K562 (cell line): Measurements from ENCODE around the gene PRXL2A. TPM values are rescaled to one million over a fixed set of nuclear protein-coding genes. Genes with fewer than 3 reads are reported as not detected.

ENCODE experiments used
- ATAC-seq: fragments of 200-7000 bp; cut with Tn5 transposase; 3 replicates; pipeline ENCODE4 v1.9.1; 2020; ENCODE audit warnings: moderate library complexity
- BruUV-seq: library from RNA; stranded (reverse); fragments of 400-500 nt; replicated peaks from 2 replicates; lab custom pipeline; 2021; lab: Mats Ljungman, UMichigan
- CTCF ChIA-PET: fragments of 300-600 bp; formaldehyde crosslinking; extraction: SDS; loops from one replicate; lab custom pipeline; 2021; ENCODE audit warnings: low intra/inter-chr PET ratio; lab: Yijun Ruan, JAX
- POLR2A ChIA-PET: fragments of 300-600, 350-650 bp; sonication (Branson Sonifier 250); formaldehyde crosslinking; extraction: SDS; loops from one replicate; lab custom pipeline; 2021; ENCODE audit warnings: antibody characterized with exemption, inconsistent platforms; lab: Yijun Ruan, JAX
- DNase-seq, 4 experiments: peaks; one replicate each; pipeline versions ENCODE4 v3.0.0 to v3.0.0-alpha.2; 2011 to 2018; ENCODE audit warnings: low spot score in 3 of 4, mixed read lengths in 3 of 4; ENCODE audit errors: extremely low read depth in 1 of 4
- FAIRE-seq: peaks from 2 replicates; lab custom pipeline; 2011; peaks lifted over from hg19 to GRCh38; lab: Jason Lieb, UNC
- H2AFZ ChIP-seq: 2 replicates; pipeline ENCODE4 v1.6.0; 2011; ENCODE audit warnings: low read depth, low read length, control low read depth, inconsistent platforms
- H3K27ac ChIP-seq: fragments of 200-600 bp; 3 replicates; pipeline ENCODE4 v1.8.0; 2011; ENCODE audit warnings: low read depth, mild to moderate bottlenecking, control low read depth, inconsistent platforms, low read length, moderate library complexity, mixed read lengths; ENCODE audit errors: extremely low read depth
- H3K27me3 ChIP-seq, 2 experiments: fragments of 300-600 bp in 1 of 2; 2 replicates in 1 of 2; 3 replicates in 1 of 2; pipeline versions ENCODE4 v1.6.0 to v1.8.0; 2011; ENCODE audit warnings: inconsistent platforms in 2 of 2, low read length in 2 of 2, mild to moderate bottlenecking in 1 of 2, mixed read lengths in 1 of 2, moderate library complexity in 1 of 2; ENCODE audit not compliant: control insufficient read depth in 2 of 2, insufficient read depth in 2 of 2
- H3K36me3 ChIP-seq: fragments of 300-600 bp; 3 replicates; pipeline ENCODE4 v1.8.0; 2011; ENCODE audit warnings: mild to moderate bottlenecking, low read length, inconsistent platforms; ENCODE audit not compliant: control insufficient read depth, insufficient read depth
- H3K4me1 ChIP-seq, 2 experiments: fragments of 200-600 bp in 1 of 2; replicated peaks in 1 of 2; 2 replicates in 1 of 2; 3 replicates in 1 of 2; pipeline versions ENCODE4 v1.5.1 to v1.8.0; 2011; ENCODE audit warnings: inconsistent platforms in 2 of 2, low read length in 2 of 2, mild to moderate bottlenecking in 1 of 2, mixed read lengths in 1 of 2, moderate library complexity in 1 of 2; ENCODE audit not compliant: control insufficient read depth in 2 of 2, insufficient read depth in 2 of 2
- H3K4me2 ChIP-seq: 2 replicates; pipeline ENCODE4 v1.6.1; 2011; ENCODE audit warnings: low read length, control low read depth, inconsistent platforms, mixed read lengths; ENCODE audit not compliant: insufficient read depth
- H3K4me3 ChIP-seq: fragments of 200-600 bp; sonication (generic), shearing (Covaris generic); 2 replicates; pipeline ENCODE4 v1.5.1; 2016; ENCODE audit warnings: control low read depth, inconsistent platforms
- H3K79me2 ChIP-seq: fragments of 200-600 bp; 3 replicates; pipeline ENCODE4 v1.8.0; 2011; ENCODE audit warnings: low read length, inconsistent platforms; ENCODE audit not compliant: control insufficient read depth, insufficient read depth
- H3K9ac ChIP-seq, 2 experiments: 2 replicates each; pipeline versions ENCODE4 v1.6.0 to v1.6.1; 2011; ENCODE audit warnings: low read depth in 2 of 2, low read length in 2 of 2, control low read depth in 1 of 2, inconsistent platforms in 1 of 2, mild to moderate bottlenecking in 1 of 2, mixed read lengths in 1 of 2; ENCODE audit not compliant: insufficient read depth in 1 of 2
- H3K9me1 ChIP-seq: one replicate; pipeline ENCODE4 v1.6.0; 2011; ENCODE audit warnings: inconsistent platforms, mild to moderate bottlenecking, low read length, moderate library complexity; ENCODE audit not compliant: control insufficient read depth, insufficient read depth
- H3K9me3 ChIP-seq: replicated peaks from 2 replicates; pipeline ENCODE4 v1.5.1; 2011; ENCODE audit warnings: low read depth, low read length, inconsistent platforms; ENCODE audit not compliant: control insufficient read depth, insufficient read depth
- H4K20me1 ChIP-seq: replicated peaks from 2 replicates; pipeline ENCODE4 v1.6.1; 2011; ENCODE audit warnings: low read length, inconsistent platforms, mixed read lengths; ENCODE audit not compliant: control insufficient read depth, insufficient read depth
- E2F1 ChIP-seq: sonication (generic); formaldehyde crosslinking; IDR thresholded peaks from 2 replicates; pipeline ENCODE4 v1.8.1; 2023; ENCODE audit warnings: mild to moderate bottlenecking, missing genetic modification reagents, moderate library complexity
- EZH2 ChIP-seq: IDR thresholded peaks from 2 replicates; pipeline ENCODE4 v1.6.1; 2012; ENCODE audit warnings: low read depth, mild to moderate bottlenecking, inconsistent platforms, low read length, borderline replicate concordance
- WGBS: fragments of 100-300 bp; shearing (Covaris generic); methylation state at CpG from one replicate; pipeline ENCODE4 v1.1.6; 2016; ENCODE audit warnings: low coverage, mixed read lengths; ENCODE audit not compliant: insufficient coverage; ENCODE audit errors: missing lambda C conversion rate; 5-methylcytosine and 5-hydroxymethylcytosine counted together
- in situ Hi-C: fragments of 300-500 bp; cut with MboI; formaldehyde crosslinking; loops from 4 replicates; pipeline ENCODE4 v1.15.0; 2018; ENCODE audit warnings: inconsistent platforms, mixed read lengths
- intact Hi-C: fragments of 100-400 bp; cut with micrococcal nuclease; formaldehyde crosslinking; loops from 2 replicates; pipeline ENCODE4 v1.14.2; 2022
- polyA plus RNA-seq, 8 experiments: library from polyadenylated mRNA; depleted of rRNA in 4 of 8; stranded (reverse) in 5 of 8; unstranded in 3 of 8; fragments of >200 nt; fragmentation: Nextera tagmentation in 2 of 8; fragmentation: Illumina TruSeq in 1 of 8; extraction: Ambion mirVana in 2 of 8; extraction: Trizol in 1 of 8; gene quantifications; 2 replicates each; pipeline versions ENCODE4 v1.2.1 to v1.2.3, GENCODE V29; 2011 to 2014; ENCODE audit warnings: inconsistent platforms in 1 of 8, missing spikeins in 1 of 8
- total RNA-seq, 7 experiments: library from RNA; depleted of rRNA in 6 of 7; stranded (reverse); fragments of >200 nt in 6 of 7; fragmentation: Illumina TruSeq in 2 of 7; extraction: Trizol in 2 of 7; gene quantifications; 2 replicates each; pipeline versions ENCODE4 v1.2.1 to v1.2.3, GENCODE V29; 2011 to 2021; ENCODE audit warnings: low replicate concordance in 1 of 7
- TF ChIP-seq, protein P1 (sequence below): fragments of 250-450 bp; sonication (Bioruptor Pico); IDR thresholded peaks from 2 replicates; pipeline ENCODE4 v1.5.0; 2021

Gene PRXL2A
- total and polyA plus RNA-seq, 9 of the 15 experiments (the other 6 are each of a cell fraction or from before 2014, with no cell fraction given) = 0.14 to 1.2 (median 0.75) TPM

DNA sequence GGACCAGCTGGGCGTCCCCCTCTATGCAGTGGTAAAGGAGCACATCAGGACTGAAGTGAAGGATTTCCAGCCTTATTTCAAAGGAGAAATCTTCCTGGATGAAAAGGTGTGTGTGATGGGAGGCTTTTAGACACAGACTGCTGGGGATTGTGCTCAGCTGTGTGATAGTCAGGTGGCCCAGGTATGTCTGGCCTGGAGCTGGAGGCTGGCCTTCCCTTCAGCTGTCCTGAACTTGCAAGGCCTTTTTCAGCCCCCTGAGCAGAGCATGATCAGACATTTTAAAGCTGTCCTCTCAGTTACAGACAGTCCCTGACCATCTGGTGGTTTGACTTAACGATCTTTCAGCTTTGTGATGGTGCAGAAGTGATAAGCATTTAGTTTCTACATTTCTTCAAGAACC, 17.6 kb downstream of the PRXL2A start:
- CTCF ChIA-PET = no interaction called here
- no TSS peak for BruUV-seq
- Histone ChIP-seq H2AFZ (no peak overlapping the region), H3K27ac (no peak overlapping the region), H4K20me1 (no peaks in the 10 kb centered on the region), H3K4me1 (no peaks in the 10 kb centered on the region), H3K4me2 (no peak overlapping the region), H3K79me2 (no peaks in the 10 kb centered on the region), H3K36me3 (no peaks in the 10 kb centered on the region), H3K9me1 (no peaks in the 10 kb centered on the region), H3K9me3 (no peaks in the 10 kb centered on the region), H3K4me3 (no peak overlapping the region), H3K27me3 (peaks cover 10 to 29% of the 10 kb centered on the region in 2 experiments), H3K9ac (no peak overlapping the region)
- no peak for FAIRE-seq
- POLR2A ChIA-PET = interaction anchor here (1.2 to 1.8 kb wide), 3 partner anchors 17 to 35 kb away, joined by 3 to 4 read pairs (median 3); no protein-coding TSS in a partner anchor
- 0% methylated on average over 2 of the region's 2 CpGs for WGBS
- TF ChIP-seq EZH2 (no peak), E2F1 (CRISPR knock-in tag) (no peak)
- TF ChIP-seq, protein P1, sequence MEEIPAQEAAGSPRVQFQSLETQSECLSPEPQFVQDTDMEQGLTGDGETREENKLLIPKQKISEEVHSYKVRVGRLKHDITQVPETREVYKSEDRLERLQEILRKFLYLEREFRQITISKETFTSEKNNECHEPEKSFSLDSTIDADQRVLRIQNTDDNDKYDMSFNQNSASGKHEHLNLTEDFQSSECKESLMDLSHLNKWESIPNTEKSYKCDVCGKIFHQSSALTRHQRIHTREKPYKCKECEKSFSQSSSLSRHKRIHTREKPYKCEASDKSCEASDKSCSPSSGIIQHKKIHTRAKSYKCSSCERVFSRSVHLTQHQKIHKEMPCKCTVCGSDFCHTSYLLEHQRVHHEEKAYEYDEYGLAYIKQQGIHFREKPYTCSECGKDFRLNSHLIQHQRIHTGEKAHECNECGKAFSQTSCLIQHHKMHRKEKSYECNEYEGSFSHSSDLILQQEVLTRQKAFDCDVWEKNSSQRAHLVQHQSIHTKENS (CRISPR knock-in tag) = no peak
- ATAC-seq = no peak; the same call in 2 of the 3 replicates
- in situ Hi-C loops = no loop called here
- no peak for DNase-seq
- intact Hi-C loops = no loop called here
